GM13976 (cell line): Measurements from ENCODE around the gene SHH.

ENCODE experiments used
- DNase-seq: peaks from one replicate; pipeline ENCODE4 v3.0.0; 2012; ENCODE audit warnings: low spot score
- in situ Hi-C: fragments of 300-500 bp; cut with MboI; formaldehyde crosslinking; loops from one replicate; pipeline ENCODE4 v1.12.0; 2022; ENCODE audit warnings: low sequenced_read_pairs, mixed read lengths, inconsistent platforms; ENCODE audit not compliant: unreplicated experiment
- TF ChIP-seq, protein P1 (sequence below): IDR thresholded peaks from 2 replicates; pipeline ENCODE4 v1.5.1; 2012; ENCODE audit warnings: borderline replicate concordance, mild to moderate bottlenecking; ENCODE audit not compliant: insufficient read depth; ENCODE audit errors: extremely low read depth, missing control alignments, control extremely low read depth

SHH gene

DNA sequence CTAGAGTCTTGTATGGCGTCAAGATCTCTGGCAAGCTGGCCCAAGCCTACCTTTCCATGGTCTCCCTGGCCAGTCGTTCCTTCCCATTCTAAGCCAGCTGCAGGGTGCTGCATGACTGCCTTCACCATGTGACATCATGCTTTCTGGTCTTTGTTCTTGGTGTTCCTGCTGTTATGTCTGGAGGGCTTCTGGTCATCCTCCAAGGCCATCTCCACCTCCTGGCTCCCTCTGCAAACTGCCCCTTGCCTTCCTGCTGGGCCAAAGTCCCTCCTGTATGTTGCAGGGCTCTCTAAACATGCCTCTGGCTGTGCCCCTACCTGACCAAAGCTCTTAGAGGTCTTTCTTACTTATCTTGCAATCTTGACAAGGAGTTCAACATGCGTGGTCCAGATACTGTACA lies 44.4 kb upstream of the SHH start:
- in situ Hi-C loops, result no loop called here
- TF ChIP-seq, protein P1, sequence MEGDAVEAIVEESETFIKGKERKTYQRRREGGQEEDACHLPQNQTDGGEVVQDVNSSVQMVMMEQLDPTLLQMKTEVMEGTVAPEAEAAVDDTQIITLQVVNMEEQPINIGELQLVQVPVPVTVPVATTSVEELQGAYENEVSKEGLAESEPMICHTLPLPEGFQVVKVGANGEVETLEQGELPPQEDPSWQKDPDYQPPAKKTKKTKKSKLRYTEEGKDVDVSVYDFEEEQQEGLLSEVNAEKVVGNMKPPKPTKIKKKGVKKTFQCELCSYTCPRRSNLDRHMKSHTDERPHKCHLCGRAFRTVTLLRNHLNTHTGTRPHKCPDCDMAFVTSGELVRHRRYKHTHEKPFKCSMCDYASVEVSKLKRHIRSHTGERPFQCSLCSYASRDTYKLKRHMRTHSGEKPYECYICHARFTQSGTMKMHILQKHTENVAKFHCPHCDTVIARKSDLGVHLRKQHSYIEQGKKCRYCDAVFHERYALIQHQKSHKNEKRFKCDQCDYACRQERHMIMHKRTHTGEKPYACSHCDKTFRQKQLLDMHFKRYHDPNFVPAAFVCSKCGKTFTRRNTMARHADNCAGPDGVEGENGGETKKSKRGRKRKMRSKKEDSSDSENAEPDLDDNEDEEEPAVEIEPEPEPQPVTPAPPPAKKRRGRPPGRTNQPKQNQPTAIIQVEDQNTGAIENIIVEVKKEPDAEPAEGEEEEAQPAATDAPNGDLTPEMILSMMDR, result no peak
- no peak for DNase-seq

DNA sequence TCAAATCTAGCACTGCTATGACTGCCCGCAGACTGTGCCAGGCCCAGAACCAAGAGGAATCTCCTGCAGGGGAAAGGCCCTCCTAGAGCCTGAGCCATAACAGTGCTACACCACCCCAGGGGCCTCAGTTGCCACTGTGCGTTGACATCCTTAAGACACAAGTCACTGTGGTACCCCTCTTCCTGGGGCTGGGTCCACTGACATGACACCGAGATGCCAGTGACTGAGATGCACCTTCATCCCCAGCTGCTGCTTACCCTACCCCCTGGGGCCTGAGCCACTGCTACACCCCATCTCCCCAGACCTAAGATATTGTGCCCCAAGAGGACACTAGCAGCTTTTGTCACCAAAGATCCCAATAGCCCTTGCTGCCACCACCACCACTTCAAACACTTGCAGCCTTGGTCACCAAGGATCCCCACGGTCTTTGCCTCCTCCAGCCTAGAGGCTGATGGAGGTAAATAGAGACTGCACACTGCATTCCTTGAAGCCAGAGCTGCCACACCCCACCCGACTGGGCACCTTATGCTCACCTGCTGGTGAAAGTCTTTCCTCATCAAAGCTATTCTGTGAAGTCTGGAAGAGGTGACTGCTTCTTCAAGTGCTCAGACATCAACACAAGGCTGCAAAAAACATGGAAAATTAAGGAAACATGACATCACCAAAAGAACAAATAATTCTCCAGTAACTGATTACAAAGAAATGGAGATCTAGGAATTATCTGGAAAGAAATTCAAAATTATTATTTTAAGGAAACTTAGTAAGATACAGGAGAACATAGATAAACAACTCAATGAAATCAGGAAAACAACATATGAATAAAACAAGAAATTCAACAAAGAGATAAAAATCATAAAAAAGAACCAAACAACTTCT lies 40.4 kb upstream of the SHH start:
- in situ Hi-C loops, result no loop called here
- TF ChIP-seq, protein P1, result no peak
- DNase-seq, result no peak

DNA sequence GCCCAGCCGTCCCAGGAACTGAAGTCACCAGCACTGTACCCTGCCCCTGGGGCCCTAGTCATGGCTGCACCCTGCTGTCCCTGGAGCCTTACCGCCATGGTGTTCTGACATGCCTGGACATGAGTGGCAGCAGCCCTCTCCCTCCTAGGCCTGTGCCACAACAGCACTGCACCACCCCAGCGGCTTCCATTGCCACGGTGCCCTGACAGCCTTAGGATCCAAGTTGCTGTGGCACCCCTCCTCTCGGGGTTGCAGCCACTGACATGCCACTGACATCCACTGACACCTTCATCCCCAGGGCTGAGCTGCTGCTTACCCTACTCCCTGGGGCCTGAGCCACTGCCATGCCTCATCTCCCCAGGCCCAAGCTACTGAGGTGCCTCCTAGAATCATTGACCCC lies 39.6 kb upstream of the SHH start:
- TF ChIP-seq, protein P1, result no peak

DNA sequence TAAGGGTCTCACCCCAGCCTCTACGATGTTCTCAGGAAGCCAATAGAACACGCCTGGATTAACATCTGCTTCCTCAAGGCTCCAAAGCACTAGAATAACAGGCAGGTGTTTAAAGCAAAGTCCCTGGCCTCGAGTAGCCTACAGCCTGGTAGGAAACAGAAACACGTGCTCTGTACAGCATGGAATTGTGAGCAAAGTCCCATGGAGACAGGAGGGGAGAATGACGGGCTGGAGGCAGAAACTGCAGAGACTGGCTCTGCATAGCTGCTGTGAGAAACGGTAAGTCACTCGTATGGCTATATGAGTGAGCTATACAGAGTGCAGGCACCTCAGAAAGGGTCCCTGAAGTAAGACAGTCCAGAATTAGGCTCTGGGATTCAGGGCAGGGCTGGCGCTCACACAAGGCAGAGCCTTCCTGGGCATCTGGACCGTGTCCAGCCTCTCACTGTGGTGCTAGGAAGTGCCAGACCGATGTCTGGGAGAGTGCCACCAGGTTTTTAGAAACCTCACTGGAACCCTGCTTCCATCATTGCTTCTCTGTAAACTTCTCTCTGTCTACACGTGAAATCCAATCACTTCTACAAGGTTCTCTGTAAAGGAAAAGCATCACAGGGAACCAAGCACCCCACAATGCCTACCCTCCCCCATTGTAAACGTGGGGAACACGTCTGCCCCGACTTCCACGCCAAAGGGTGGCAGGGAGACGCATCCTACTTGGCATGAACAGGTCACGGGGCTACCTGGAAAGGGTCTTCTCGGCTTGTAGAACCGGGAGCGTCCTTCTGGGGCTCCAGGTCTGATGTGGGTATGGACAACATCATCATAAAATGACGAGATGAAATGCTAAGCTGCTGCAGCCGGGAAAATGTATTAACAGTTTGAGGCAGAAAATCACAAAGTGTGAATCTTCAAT lies 38.8 kb upstream of the SHH start:
- TF ChIP-seq, protein P1, result no peak
- in situ Hi-C loops, result no loop called here

More for the DNA sequence above, 39.6 kb upstream of the SHH start:
- DNase-seq, result no peak
- in situ Hi-C loops, result no loop called here

DNA sequence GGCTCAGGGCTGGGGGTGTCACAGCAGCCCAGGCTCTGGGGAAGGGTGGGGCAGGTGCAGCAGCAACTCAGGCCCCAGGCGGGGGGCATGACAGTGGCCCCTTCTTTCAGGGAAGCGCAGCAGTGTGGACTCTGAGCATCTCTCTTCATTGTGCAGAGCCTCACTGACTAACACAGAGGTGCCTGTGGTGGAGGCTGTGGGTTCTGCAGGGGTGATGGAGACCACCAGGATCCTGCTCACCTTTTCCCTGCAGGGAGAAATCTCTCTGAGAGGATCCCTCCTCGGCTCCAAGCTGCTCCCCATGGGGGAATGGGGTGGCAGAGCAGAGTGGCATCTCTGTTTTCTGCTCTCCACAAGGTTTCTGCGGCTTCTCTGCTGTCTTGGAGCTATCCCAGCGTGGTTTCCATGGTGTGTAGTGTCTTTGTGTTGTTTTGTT lies 37.8 kb upstream of the SHH start:
- no peak for DNase-seq
- TF ChIP-seq, protein P1, result no peak
- in situ Hi-C loops, result no loop called here

More for the DNA sequence above, 38.8 kb upstream of the SHH start:
- no peak for DNase-seq
